GM19193 (cell line): ENCODE data around the gene TMEM131.

ENCODE experiments used
- POLR2A ChIP-seq: IDR thresholded peaks from 4 replicates; pipeline ENCODE4 v1.6.1; 2011; ENCODE audit not compliant: insufficient read depth, insufficient read length; ENCODE audit errors: extremely low read depth

TMEM131 gene

GRCh38 chr2:97723156-97724072 lies 272.3 kb downstream of the TMEM131 start:
- TF ChIP-seq POLR2A, result no peak

GRCh38 chr2:97722227-97722626 lies 273.5 kb downstream of the TMEM131 start:
- TF ChIP-seq POLR2A, result no peak

- no peak for TF ChIP-seq POLR2A
Measured at GRCh38 chr2:97720746-97721145, 275.0 kb downstream of the TMEM131 start.

- no peak for TF ChIP-seq POLR2A
Measured at GRCh38 chr2:97719362-97720155, 276.2 kb downstream of the TMEM131 start.

- no peak for TF ChIP-seq POLR2A
Measured at GRCh38 chr2:97718942-97719341, 276.8 kb downstream of the TMEM131 start.

- TF ChIP-seq POLR2A, result no peak
Measured at GRCh38 chr2:97718051-97718882, 277.5 kb downstream of the TMEM131 start.

GRCh38 chr2:97717613-97717995 lies 278.1 kb downstream of the TMEM131 start:
- TF ChIP-seq POLR2A, result no peak

- no peak for TF ChIP-seq POLR2A
Measured at GRCh38 chr2:97716695-97717612, 278.8 kb downstream of the TMEM131 start.

GRCh38 chr2:97715951-97716694 lies 279.6 kb downstream of the TMEM131 start:
- TF ChIP-seq POLR2A, result no peak

GRCh38 chr2:97714950-97715652 lies 280.6 kb downstream of the TMEM131 start:
- TF ChIP-seq POLR2A, result no peak

- no peak for TF ChIP-seq POLR2A
Measured at GRCh38 chr2:97714084-97714949, 281.4 kb downstream of the TMEM131 start.
